Naive thymus-derived CD8-positive, alpha-beta T cell (primary cell): Measurements from ENCODE around the gene PRMT9. TPM values are rescaled to one million over a fixed set of nuclear protein-coding genes. Genes with fewer than 3 reads are reported as not detected.

Experiments used
- ATAC-seq, 2 donors: fragments of 150-1000 bp; cut with Tn5 transposase in 1 of 2; sonication (Bioruptor Pico), chemical (Tn5 transposase) in 1 of 2; 1 replicate in 1 of 2; 2 replicates in 1 of 2; pipeline ENCODE4 v1.10.0; 2021; ENCODE audit warnings: mild to moderate bottlenecking in 2 of 2, moderate library complexity in 2 of 2
- POLR2A ChIA-PET: fragments of 350-600 bp; sonication (Branson Sonifier 250); formaldehyde crosslinking; loops from one replicate; lab custom pipeline; 2021; ENCODE audit warnings: antibody characterized with exemption; lab: Charles Lee
- DNase-seq, 10 donors: peaks; one replicate each; pipeline versions ENCODE4 v3.0.0 to v3.0.0-alpha.2; 2020 to 2022
- H3K27ac Mint-ChIP-seq, 10 donors: one replicate each; pipeline ENCODE4 v1.8.0; 2020 to 2022; ENCODE audit warnings: mild to moderate bottlenecking in 10 of 10, mixed read lengths in 10 of 10, moderate library complexity in 4 of 10, inconsistent platforms in 1 of 10
- H3K27me3 Mint-ChIP-seq, 5 donors: one replicate each; pipeline ENCODE4 v1.8.0; 2021 to 2022; ENCODE audit warnings: mixed read lengths in 5 of 5
- H3K36me3 Mint-ChIP-seq, 3 donors: one replicate each; pipeline ENCODE4 v1.8.0; 2020 to 2022; ENCODE audit warnings: mixed read lengths in 3 of 3, mild to moderate bottlenecking in 2 of 3, inconsistent platforms in 1 of 3
- H3K4me1 Mint-ChIP-seq, 4 donors: one replicate each; pipeline ENCODE4 v1.8.0; 2021 to 2022; ENCODE audit warnings: mixed read lengths in 4 of 4
- H3K4me3 Mint-ChIP-seq, 10 donors: one replicate each; pipeline ENCODE4 v1.8.0; 2020 to 2022; ENCODE audit warnings: mild to moderate bottlenecking in 10 of 10, mixed read lengths in 10 of 10, moderate library complexity in 6 of 10, inconsistent platforms in 1 of 10
- H3K9me3 Mint-ChIP-seq, 9 donors: one replicate each; pipeline ENCODE4 v1.8.0; 2020 to 2022; ENCODE audit warnings: mixed read lengths in 9 of 9, mild to moderate bottlenecking in 3 of 9, inconsistent platforms in 1 of 9, moderate library complexity in 1 of 9
- polyA plus RNA-seq, 3 donors: library from polyadenylated mRNA; unstranded; fragments of 300-500 nt; fragmentation: Illumina TruSeq; gene quantifications; one replicate each; pipeline ENCODE4 v1.2.3, GENCODE V29; 2021
- total RNA-seq, 8 experiments: library from RNA in 2 of 8; stranded (reverse) in 2 of 8; gene quantifications; one replicate each; pipeline ENCODE4 v1.2.3 and lab custom pipeline; 2021 to 2026

Gene PRMT9
- total and polyA plus RNA-seq, 5 experiments from 2014 or later = 4.6 to 13.3 (median 5.8) TPM

- Mint-ChIP-seq H3K4me3 (no peak overlapping the region), H3K27ac (no peak overlapping the region), H3K36me3 (peaks cover 0 to 6% (median 0%) of the 10 kb centered on the region in 3 donors), H3K4me1 (no peaks in the 10 kb centered on the region), H3K27me3 (peaks cover 0 to 15% (median 5%) of the 10 kb centered on the region in 5 donors), H3K9me3 (no peaks in the 10 kb centered on the region)
- POLR2A ChIA-PET = no interaction called here
- DNase-seq (no peak), ATAC-seq (no peak)
Measured at GRCh38 chr4:147607471-147607870, 76.5 kb downstream of the PRMT9 start.

GRCh38 chr4:147605499-147605898 is 78.5 kb downstream of the PRMT9 start:
- POLR2A ChIA-PET = no interaction called here
- Mint-ChIP-seq H3K27ac (no peak overlapping the region), H3K27me3 (peaks cover 0 to 11% (median 5%) of the 10 kb centered on the region in 5 donors), H3K36me3 (peaks cover 0 to 6% (median 0%) of the 10 kb centered on the region in 3 donors), H3K4me3 (no peak overlapping the region), H3K9me3 (no peaks in the 10 kb centered on the region), H3K4me1 (no peaks in the 10 kb centered on the region)
- DNase-seq (no peak), ATAC-seq (no peak)

GRCh38 chr4:147599769-147600168 is 84.2 kb downstream of the PRMT9 start:
- DNase-seq (no peak), ATAC-seq (no peak)
- POLR2A ChIA-PET = no interaction called here
- H3K27me3 Mint-ChIP-seq = peaks cover 0 to 6% (median 3%) of the 10 kb centered on the region in 5 donors
- no peaks in the 10 kb centered on the region for H3K36me3 Mint-ChIP-seq
- H3K4me3 Mint-ChIP-seq = no peak overlapping the region
- H3K9me3 Mint-ChIP-seq = no peaks in the 10 kb centered on the region
- H3K4me1 Mint-ChIP-seq = no peaks in the 10 kb centered on the region
- H3K27ac Mint-ChIP-seq = no peak overlapping the region

- H3K36me3 Mint-ChIP-seq = no peaks in the 10 kb centered on the region
- H3K4me1 Mint-ChIP-seq = peaks cover 0 to 4% (median under 1%) of the 10 kb centered on the region in 4 donors
- no peak for DNase-seq
Measured at GRCh38 chr4:147599206-147599605, 84.8 kb downstream of the PRMT9 start.

GRCh38 chr4:147597561-147597960 is 86.4 kb downstream of the PRMT9 start:
- no peak for DNase-seq
- POLR2A ChIA-PET = no interaction called here
- ATAC-seq = no peak
- H3K36me3 Mint-ChIP-seq = no peaks in the 10 kb centered on the region
- no peak overlapping the region for H3K27ac Mint-ChIP-seq
- no peaks in the 10 kb centered on the region for H3K9me3 Mint-ChIP-seq
- H3K27me3 Mint-ChIP-seq = peaks cover 0 to 9% (median 3%) of the 10 kb centered on the region in 5 donors
- peaks cover 0 to 6% (median 1%) of the 10 kb centered on the region in 4 donors for H3K4me1 Mint-ChIP-seq
- H3K4me3 Mint-ChIP-seq = no peak overlapping the region

More at GRCh38 chr4:147599206-147599605, 84.8 kb downstream of the PRMT9 start:
- POLR2A ChIA-PET = no interaction called here
- H3K27me3 Mint-ChIP-seq = peaks cover 0 to 5% (median 3%) of the 10 kb centered on the region in 5 donors
- no peak overlapping the region for H3K4me3 Mint-ChIP-seq
- no peak for ATAC-seq
- no peak overlapping the region for H3K27ac Mint-ChIP-seq
- no peaks in the 10 kb centered on the region for H3K9me3 Mint-ChIP-seq

GRCh38 chr4:147596981-147597380 is 87.0 kb downstream of the PRMT9 start:
- Mint-ChIP-seq H3K4me3 (no peak overlapping the region), H3K9me3 (no peaks in the 10 kb centered on the region), H3K27me3 (peaks cover 0 to 9% (median 3%) of the 10 kb centered on the region in 5 donors), H3K4me1 (peaks cover 0 to 6% (median 1%) of the 10 kb centered on the region in 4 donors), H3K36me3 (no peaks in the 10 kb centered on the region), H3K27ac (no peak overlapping the region)
- no peak for ATAC-seq
- no peak for DNase-seq
- POLR2A ChIA-PET = no interaction called here

GRCh38 chr4:147596377-147596776 is 87.6 kb downstream of the PRMT9 start:
- H3K4me1 Mint-ChIP-seq = peaks cover 0 to 6% (median 1%) of the 10 kb centered on the region in 4 donors
- H3K9me3 Mint-ChIP-seq = no peaks in the 10 kb centered on the region
- peaks cover 0 to 7% (median 3%) of the 10 kb centered on the region in 5 donors for H3K27me3 Mint-ChIP-seq
- H3K27ac Mint-ChIP-seq = no peak overlapping the region
- ATAC-seq (no peak), DNase-seq (no peak)
- H3K36me3 Mint-ChIP-seq = no peaks in the 10 kb centered on the region
- POLR2A ChIA-PET = no interaction called here
- H3K4me3 Mint-ChIP-seq = no peak overlapping the region

- H3K27ac Mint-ChIP-seq = no peak overlapping the region
- POLR2A ChIA-PET = no interaction called here
- no peaks in the 10 kb centered on the region for H3K9me3 Mint-ChIP-seq
- ATAC-seq = no peak
- no peaks in the 10 kb centered on the region for H3K36me3 Mint-ChIP-seq
- DNase-seq = no peak
- H3K4me1 Mint-ChIP-seq = peaks cover 0 to 6% (median 2%) of the 10 kb centered on the region in 4 donors
- peaks cover 0 to 7% (median 0%) of the 10 kb centered on the region in 5 donors for H3K27me3 Mint-ChIP-seq
- no peak overlapping the region for H3K4me3 Mint-ChIP-seq
Measured at GRCh38 chr4:147594578-147594977, 89.4 kb downstream of the PRMT9 start.

- DNase-seq (no peak), ATAC-seq (no peak)
- Mint-ChIP-seq H3K9me3 (no peaks in the 10 kb centered on the region), H3K4me3 (no peak overlapping the region), H3K36me3 (no peaks in the 10 kb centered on the region), H3K27ac (no peak overlapping the region), H3K4me1 (peaks cover 0 to 6% (median 2%) of the 10 kb centered on the region in 4 donors), H3K27me3 (peaks cover 0 to 7% (median 0%) of the 10 kb centered on the region in 5 donors)
- POLR2A ChIA-PET = no interaction called here
Measured at GRCh38 chr4:147594107-147594506, 89.9 kb downstream of the PRMT9 start.

GRCh38 chr4:147591106-147591505 is 92.9 kb downstream of the PRMT9 start:
- POLR2A ChIA-PET = no interaction called here
- DNase-seq (no peak), ATAC-seq (no peak)
- Mint-ChIP-seq H3K36me3 (no peaks in the 10 kb centered on the region), H3K9me3 (no peaks in the 10 kb centered on the region), H3K27ac (no peak overlapping the region), H3K4me1 (peaks cover 0 to 6% (median 2%) of the 10 kb centered on the region in 4 donors), H3K4me3 (no peak overlapping the region), H3K27me3 (peaks cover 0 to 5% (median 0%) of the 10 kb centered on the region in 5 donors)

- Mint-ChIP-seq H3K9me3 (peaks cover 0 to 5% (median 2%) of the 10 kb centered on the region in 9 donors), H3K27ac (no peak overlapping the region), H3K4me3 (no peak overlapping the region), H3K27me3 (peaks cover 0 to 6% (median 0%) of the 10 kb centered on the region in 5 donors), H3K4me1 (peaks cover 0 to 6% (median 2%) of the 10 kb centered on the region in 4 donors), H3K36me3 (peaks cover 0 to 4% (median 3%) of the 10 kb centered on the region in 3 donors)
- no peak for ATAC-seq
- POLR2A ChIA-PET = no interaction called here
- peak; percentile 2 to 64 (median 26) for DNase-seq
Measured at GRCh38 chr4:147590249-147590920, 93.6 kb downstream of the PRMT9 start.

GRCh38 chr4:147589586-147589985 is 94.4 kb downstream of the PRMT9 start:
- Mint-ChIP-seq H3K27ac (no peak overlapping the region), H3K36me3 (peaks cover 0 to 10% (median 8%) of the 10 kb centered on the region in 3 donors), H3K4me1 (peaks cover 0 to 6% (median 2%) of the 10 kb centered on the region in 4 donors), H3K9me3 (peaks cover 0 to 13% (median 5%) of the 10 kb centered on the region in 9 donors), H3K27me3 (peaks cover 0 to 6% (median 0%) of the 10 kb centered on the region in 5 donors), H3K4me3 (no peak overlapping the region)
- DNase-seq (no peak), ATAC-seq (no peak)
- POLR2A ChIA-PET = no interaction called here
